Adrenal gland (tissue), 12 donors: ENCODE results near the gene CC2D2B. TPM values are rescaled to one million over a fixed set of nuclear protein-coding genes. Genes with fewer than 3 reads are reported as not detected.

Experiments used
- DNase-seq, 7 donors: peaks; one replicate each; pipeline ENCODE4 v3.0.0-alpha.2; 2019 to 2020
- H3K27ac ChIP-seq, 5 donors: fragments of 200-600 bp; sonication (generic) in 4 of 5; 1 replicate in 3 of 5; 2 replicates in 2 of 5; pipeline versions ENCODE4 v1.5.1 to v1.8.0; 2016 to 2020; ENCODE audit warnings: mild to moderate bottlenecking in 1 of 5
- H3K27me3 ChIP-seq: fragments of 200-600 bp; 2 replicates; pipeline ENCODE4 v1.8.0; 2021
- H3K36me3 ChIP-seq, 2 donors: fragments of 200-600 bp; replicated peaks in 1 of 2; 1 replicate in 1 of 2; 2 replicates in 1 of 2; pipeline versions ENCODE4 v1.5.1 to v1.8.0; 2018 to 2022
- H3K4me1 ChIP-seq, 2 donors: fragments of 200-600 bp; replicated peaks in 1 of 2; 1 replicate in 1 of 2; 2 replicates in 1 of 2; pipeline versions ENCODE4 v1.5.1 to v1.8.0; 2018 to 2021
- H3K4me3 ChIP-seq, 4 donors: fragments of 200-600 bp; sonication (generic) in 3 of 4; one replicate each; pipeline ENCODE4 v1.5.1; 2016 to 2018
- H3K9me3 ChIP-seq, 3 donors: fragments of 200-600 bp; sonication (generic) in 1 of 3; replicated peaks in 1 of 3; 1 replicate in 2 of 3; 2 replicates in 1 of 3; pipeline versions ENCODE4 v1.5.1 to v1.8.0; 2016 to 2021
- CTCF ChIP-seq, 6 experiments: fragments of 450-650 bp in 4 of 6; fragments of 200-600 bp in 2 of 6; sonication (generic) in 1 of 6; IDR thresholded peaks; 1 replicate in 5 of 6; 2 replicates in 1 of 6; pipeline versions ENCODE4 v1.5.1 to v1.8.0; 2016 to 2021; ENCODE audit warnings: antibody characterized with exemption in 6 of 6, mild to moderate bottlenecking in 2 of 6, moderate library complexity in 1 of 6
- POLR2A ChIP-seq, 2 donors: fragments of 450-650 bp; IDR thresholded peaks; one replicate each; pipeline ENCODE4 v1.6.1; 2017; ENCODE audit warnings: antibody characterized with exemption in 2 of 2, mild to moderate bottlenecking in 2 of 2, moderate library complexity in 1 of 2
- WGBS, 4 donors: extraction: QIAGEN DNeasy Blood & Tissue Kit in 2 of 4; methylation state at CpG; one replicate each; pipeline versions ENCODE4 v1.1.5 to v1.1.7; 2013 to 2017; 5-methylcytosine and 5-hydroxymethylcytosine counted together
- intact Hi-C, 2 donors: fragments of 100-400 bp; cut with DNase I; formaldehyde crosslinking; loops; one replicate each; pipeline versions ENCODE4 v1.14.1 to v1.15.0; 2022 to 2023
- polyA plus RNA-seq, 3 donors: library from polyadenylated mRNA; stranded (reverse); fragments of 200-250 nt in 2 of 3; fragments of 350-450 nt in 1 of 3; fragmentation: Illumina TruSeq in 1 of 3; extraction: RNeasy Lipid Tissue Mini Kit (QIAGEN cat#74804) in 1 of 3; gene quantifications; one replicate each; pipeline ENCODE4 v1.2.3, GENCODE V29; 2013 to 2014
- total RNA-seq, 9 donors: library from RNA; depleted of rRNA in 4 of 9; stranded (reverse); fragments of >200 nt in 4 of 9; fragments of 120-200 nt in 1 of 9; fragmentation: NEBNext Ultra II Directional in 1 of 9; extraction: Animal tissue kit (Norgen Biotek cat#: 25700) in 1 of 9; gene quantifications; one replicate each; pipeline versions ENCODE4 v1.1.0 to v1.2.4, GENCODE V29; 2013 to 2023
- donor health status: healthy with polysubstance abuse.
- donor health status: Bipolar disorder and iron deficiency.
- donor health status: DM: yes; HTN: yes; CAD: no.
- donor health status: DM: no; HTN: no; CAD: no.
- donor health status: DM: no; HTN: no; CAD: no.
- donor health status: DM: yes; HTN: yes; CAD: no.

Gene CC2D2B
- total and polyA plus RNA-seq, 12 donors, result 0.29 to 3.4 (median 0.99) TPM; not detected in 1

- Histone ChIP-seq H3K27ac (no peak overlapping the region), H3K4me1 (no peaks in the 10 kb centered on the region), H3K36me3 (no peaks in the 10 kb centered on the region), H3K9me3 (no peaks in the 10 kb centered on the region), H3K27me3 (no peaks in the 10 kb centered on the region), H3K4me3 (no peak overlapping the region)
- 58 to 74% (median 64%) methylated on average over 2 of the region's 2 CpGs for WGBS, 4 donors
- TF ChIP-seq CTCF (IDR thresholded peaks at IDR 0.05) (no peak), POLR2A (IDR thresholded peaks at IDR 0.05) (no peak)
- intact Hi-C loops, result no loop called here
- DNase-seq, result no peak
These were observed 164.9 kb downstream of the CC2D2B start for GRCh38 chr10:96072674-96073073.

GRCh38 chr10:96073722-96074121, 165.9 kb downstream of the CC2D2B start:
- no peak overlapping the region for H3K4me3 ChIP-seq
- no peak overlapping the region for H3K27ac ChIP-seq
- DNase-seq, result no peak
- TF ChIP-seq POLR2A (IDR thresholded peaks at IDR 0.05), result no peak
- no peak for TF ChIP-seq CTCF (IDR thresholded peaks at IDR 0.05)
- H3K36me3 ChIP-seq, result no peaks in the 10 kb centered on the region
- H3K9me3 ChIP-seq, result no peaks in the 10 kb centered on the region
- no peaks in the 10 kb centered on the region for H3K4me1 ChIP-seq
- intact Hi-C loops, result no loop called here
- 85 to 88% (median 86%) methylated on average over 1 of the region's 1 CpG for WGBS, 4 donors
- no peaks in the 10 kb centered on the region for H3K27me3 ChIP-seq

- WGBS, 4 donors, result 93 to 98% (median 97%) methylated on average over 3 of the region's 3 CpGs
- no peaks in the 10 kb centered on the region for H3K4me1 ChIP-seq
- H3K27me3 ChIP-seq, result no peaks in the 10 kb centered on the region
- intact Hi-C loops, result no loop called here
- no peak for DNase-seq
- TF ChIP-seq CTCF (IDR thresholded peaks at IDR 0.05) (no peak), POLR2A (IDR thresholded peaks at IDR 0.05) (no peak)
- H3K9me3 ChIP-seq, result no peaks in the 10 kb centered on the region
- H3K27ac ChIP-seq, result no peak overlapping the region
- H3K4me3 ChIP-seq, result no peak overlapping the region
- H3K36me3 ChIP-seq, result no peaks in the 10 kb centered on the region
These were observed 167.0 kb downstream of the CC2D2B start for GRCh38 chr10:96074776-96075175.

GRCh38 chr10:96075977-96076376, 168.2 kb downstream of the CC2D2B start:
- intact Hi-C loops, result no loop called here

More at GRCh38 chr10:96075977-96076376, 168.2 kb downstream of the CC2D2B start:
- 56 to 66% (median 59%) methylated on average over 2 of the region's 2 CpGs for WGBS, 4 donors
- Histone ChIP-seq H3K4me3 (no peak overlapping the region), H3K36me3 (no peaks in the 10 kb centered on the region), H3K4me1 (no peaks in the 10 kb centered on the region), H3K27me3 (no peaks in the 10 kb centered on the region), H3K27ac (no peak overlapping the region), H3K9me3 (no peaks in the 10 kb centered on the region)
- TF ChIP-seq CTCF (IDR thresholded peaks at IDR 0.05) (no peak), POLR2A (IDR thresholded peaks at IDR 0.05) (no peak)
- no peak for DNase-seq
